Stomach smooth muscle (tissue), 2 donors: ENCODE measurements around the gene AARS2.
A peak's percentile ranks its signal among the peaks of the same experiment; 100 is the strongest.

ENCODE experiments used
- H3K27ac ChIP-seq: one replicate; pipeline ENCODE4 v1.7.0; 2013; ENCODE audit warnings: mild to moderate bottlenecking, low read length, inconsistent platforms
- H3K27me3 ChIP-seq, 2 donors: one replicate each; pipeline ENCODE4 v1.7.0; 2013; ENCODE audit warnings: low read length in 2 of 2; ENCODE audit not compliant: insufficient read depth in 2 of 2, control insufficient read depth in 1 of 2
- H3K36me3 ChIP-seq, 2 donors: one replicate each; pipeline ENCODE4 v1.7.0; 2013; ENCODE audit warnings: low read length in 2 of 2; ENCODE audit not compliant: control insufficient read depth in 2 of 2, insufficient read depth in 2 of 2
- H3K4me1 ChIP-seq: one replicate; pipeline ENCODE4 v1.7.0; 2013; ENCODE audit warnings: low read length; ENCODE audit not compliant: control insufficient read depth, insufficient read depth
- H3K4me3 ChIP-seq, 2 donors: one replicate each; pipeline ENCODE4 v1.7.0; 2013; ENCODE audit warnings: low read length in 2 of 2
- H3K9ac ChIP-seq, 2 donors: one replicate each; pipeline ENCODE4 v1.7.0; 2013; ENCODE audit warnings: low read length in 2 of 2, mild to moderate bottlenecking in 1 of 2
- H3K9me3 ChIP-seq, 2 donors: one replicate each; pipeline ENCODE4 v1.7.0; 2013; ENCODE audit warnings: low read length in 2 of 2; ENCODE audit not compliant: control insufficient read depth in 2 of 2
- donor health status: healthy.
- donor health status: Pancreatic carcinoma.

Gene AARS2

DNA sequence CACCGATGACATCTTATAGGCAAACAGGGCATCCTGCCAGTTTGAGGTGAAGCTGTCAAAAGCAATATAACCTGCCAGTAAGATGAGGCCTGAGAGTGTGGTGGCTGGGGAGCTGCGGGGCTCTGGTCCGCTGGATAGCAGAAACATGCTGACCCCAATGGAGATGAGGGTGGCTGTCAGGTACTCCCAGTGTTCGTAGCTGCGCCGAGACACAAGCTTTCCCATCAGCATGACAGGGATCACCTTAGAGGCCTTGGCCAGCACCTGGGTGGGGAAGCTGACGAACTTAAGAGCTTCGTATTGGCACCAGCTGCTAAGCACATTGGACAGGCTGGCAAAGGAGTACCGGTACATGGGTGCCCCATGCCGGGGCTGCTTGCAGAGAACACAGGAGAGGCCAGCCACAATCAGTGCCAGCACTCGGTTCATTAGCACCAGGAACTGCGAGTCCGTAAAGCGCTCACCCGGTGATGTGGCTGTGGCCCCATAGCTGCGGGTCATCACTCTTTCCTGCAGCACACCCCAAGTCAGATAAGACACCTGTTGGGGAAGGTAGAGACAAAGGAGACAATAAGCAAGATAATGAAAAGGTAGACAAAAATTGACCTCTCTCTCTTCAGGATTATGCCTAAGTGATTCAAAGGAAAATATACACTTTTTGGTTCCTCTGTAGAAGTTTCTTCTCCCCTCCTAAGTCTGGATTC lies 57.9 kb downstream of the AARS2 start:
- Histone ChIP-seq H3K9me3 (no peaks in the 10 kb centered on the region), H3K4me1 (peaks cover 20% of the 10 kb centered on the region), H3K27ac (no peak overlapping the region), H3K27me3 (no peaks in the 10 kb centered on the region), H3K36me3 (peaks cover 42 to 51% of the 10 kb centered on the region in 2 donors), H3K4me3 (no peak overlapping the region), H3K9ac (no peak overlapping the region)

DNA sequence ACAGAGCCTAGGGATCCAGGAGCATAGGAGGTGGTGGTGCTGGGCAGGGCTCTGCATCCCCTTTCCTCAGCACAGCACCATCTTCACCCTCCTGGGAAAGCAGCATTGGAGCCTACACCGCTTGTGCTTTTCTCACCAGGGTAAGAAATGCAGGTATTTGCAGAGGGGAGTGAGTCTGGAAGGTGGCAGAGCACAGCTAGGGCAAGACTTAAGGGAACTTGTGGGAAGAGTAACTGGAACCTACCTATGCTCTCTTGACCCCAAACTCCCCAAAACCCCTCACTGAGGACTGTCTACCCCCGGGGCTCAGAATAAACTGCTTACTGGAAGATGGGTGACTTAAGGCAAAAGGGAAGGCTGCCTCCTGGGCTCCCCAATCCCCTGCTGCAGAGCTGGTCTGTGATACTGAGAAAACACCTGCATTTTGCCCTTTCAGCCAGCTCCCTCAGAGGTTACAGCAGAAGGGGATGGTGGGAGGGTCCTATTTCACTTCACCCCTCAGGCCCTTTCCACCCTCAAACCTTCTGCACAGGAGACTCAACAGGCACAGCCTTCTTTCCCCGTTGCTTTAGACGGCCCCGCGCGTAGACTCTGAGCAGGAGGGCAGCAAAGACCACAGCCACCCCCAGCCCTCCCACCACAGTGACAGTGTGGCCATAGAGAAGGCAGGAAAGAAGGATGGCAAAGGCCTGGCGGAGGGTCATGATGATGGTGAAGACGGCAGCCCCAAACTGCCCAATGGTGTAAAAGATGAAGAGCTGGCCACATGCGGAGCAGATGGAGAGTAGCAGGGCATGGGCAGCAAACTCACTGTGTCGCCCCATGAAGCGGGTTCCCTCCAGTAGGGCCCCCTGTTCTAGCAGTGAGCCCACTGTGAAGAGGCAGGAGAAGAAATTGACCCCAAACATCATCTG lies 58.7 kb downstream of the AARS2 start:
- Histone ChIP-seq H3K27ac (no peak overlapping the region), H3K36me3 (peaks cover 50 to 55% of the 10 kb centered on the region in 2 donors), H3K27me3 (no peaks in the 10 kb centered on the region), H3K9me3 (no peaks in the 10 kb centered on the region), H3K9ac (no peak overlapping the region), H3K4me1 (peaks cover 25% of the 10 kb centered on the region), H3K4me3 (no peak overlapping the region)

DNA sequence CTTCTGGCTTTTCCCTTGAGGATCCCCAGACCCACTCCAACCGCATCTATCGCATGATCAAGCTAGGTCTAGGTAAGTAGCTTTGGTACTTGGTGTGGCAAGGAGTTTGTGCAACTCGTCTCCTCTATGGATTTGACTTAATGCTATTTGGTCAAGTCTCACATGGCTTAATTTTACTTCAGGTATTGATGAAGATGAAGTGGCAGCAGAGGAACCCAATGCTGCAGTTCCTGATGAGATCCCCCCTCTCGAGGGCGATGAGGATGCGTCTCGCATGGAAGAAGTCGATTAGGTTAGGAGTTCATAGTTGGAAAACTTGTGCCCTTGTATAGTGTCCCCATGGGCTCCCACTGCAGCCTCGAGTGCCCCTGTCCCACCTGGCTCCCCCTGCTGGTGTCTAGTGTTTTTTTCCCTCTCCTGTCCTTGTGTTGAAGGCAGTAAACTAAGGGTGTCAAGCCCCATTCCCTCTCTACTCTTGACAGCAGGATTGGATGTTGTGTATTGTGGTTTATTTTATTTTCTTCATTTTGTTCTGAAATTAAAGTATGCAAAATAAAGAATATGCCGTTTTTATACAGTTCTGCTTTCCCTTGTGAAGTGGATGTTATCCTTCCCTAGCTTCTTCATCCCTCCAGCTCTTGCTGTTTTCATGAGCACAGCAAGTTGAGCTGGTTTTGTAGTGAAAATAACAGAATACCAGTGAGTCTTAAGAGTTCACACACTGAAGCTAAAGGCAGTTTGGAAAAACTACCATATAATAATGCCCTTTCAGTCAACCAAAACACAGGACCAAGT lies 59.6 kb downstream of the AARS2 start:
- H3K4me3 ChIP-seq, result no peak overlapping the region
- peaks cover 34% of the 10 kb centered on the region for H3K4me1 ChIP-seq
- H3K27me3 ChIP-seq, result no peaks in the 10 kb centered on the region
- no peak overlapping the region for H3K9ac ChIP-seq
- H3K9me3 ChIP-seq, result no peaks in the 10 kb centered on the region
- H3K36me3 ChIP-seq, result peaks cover 59 to 63% of the 10 kb centered on the region in 2 donors
- H3K27ac ChIP-seq, result no peak overlapping the region

DNA sequence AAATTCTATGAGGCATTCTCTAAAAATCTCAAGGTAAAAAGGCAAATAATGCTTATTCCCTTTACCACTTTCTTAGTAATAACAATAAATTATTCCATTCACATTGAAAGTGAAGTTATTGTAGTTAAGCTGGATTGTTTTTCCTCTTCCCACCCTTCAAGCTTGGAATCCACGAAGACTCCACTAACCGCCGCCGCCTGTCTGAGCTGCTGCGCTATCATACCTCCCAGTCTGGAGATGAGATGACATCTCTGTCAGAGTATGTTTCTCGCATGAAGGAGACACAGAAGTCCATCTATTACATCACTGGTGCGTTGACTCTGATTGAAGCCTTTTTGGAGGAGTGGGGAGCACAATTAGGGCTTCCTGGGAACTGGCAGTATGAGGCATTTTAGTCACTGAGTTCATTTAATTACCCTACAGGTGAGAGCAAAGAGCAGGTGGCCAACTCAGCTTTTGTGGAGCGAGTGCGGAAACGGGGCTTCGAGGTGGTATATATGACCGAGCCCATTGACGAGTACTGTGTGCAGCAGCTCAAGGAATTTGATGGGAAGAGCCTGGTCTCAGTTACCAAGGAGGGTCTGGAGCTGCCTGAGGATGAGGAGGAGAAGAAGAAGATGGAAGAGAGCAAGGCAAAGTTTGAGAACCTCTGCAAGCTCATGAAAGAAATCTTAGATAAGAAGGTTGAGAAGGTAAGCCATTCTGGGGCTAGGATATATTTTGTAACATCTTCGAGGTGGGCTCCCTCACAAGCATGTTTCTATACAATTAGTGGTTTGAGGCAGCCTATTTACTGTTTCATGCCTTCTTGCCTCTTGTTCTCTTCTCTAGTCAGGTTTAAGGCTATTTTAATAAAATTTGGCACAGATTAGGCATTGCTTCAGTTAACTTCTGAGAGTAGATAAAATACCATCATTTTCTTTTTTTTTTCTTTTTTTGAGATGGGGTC lies 61.3 kb downstream of the AARS2 start:
- H3K27me3 ChIP-seq, result no peaks in the 10 kb centered on the region
- peaks cover 34% of the 10 kb centered on the region for H3K4me1 ChIP-seq
- H3K9me3 ChIP-seq, result no peaks in the 10 kb centered on the region
- no peak overlapping the region for H3K4me3 ChIP-seq
- H3K36me3 ChIP-seq, result peaks cover 59 to 63% of the 10 kb centered on the region in 2 donors
- no peak overlapping the region for H3K27ac ChIP-seq
- H3K9ac ChIP-seq, result no peak overlapping the region

DNA sequence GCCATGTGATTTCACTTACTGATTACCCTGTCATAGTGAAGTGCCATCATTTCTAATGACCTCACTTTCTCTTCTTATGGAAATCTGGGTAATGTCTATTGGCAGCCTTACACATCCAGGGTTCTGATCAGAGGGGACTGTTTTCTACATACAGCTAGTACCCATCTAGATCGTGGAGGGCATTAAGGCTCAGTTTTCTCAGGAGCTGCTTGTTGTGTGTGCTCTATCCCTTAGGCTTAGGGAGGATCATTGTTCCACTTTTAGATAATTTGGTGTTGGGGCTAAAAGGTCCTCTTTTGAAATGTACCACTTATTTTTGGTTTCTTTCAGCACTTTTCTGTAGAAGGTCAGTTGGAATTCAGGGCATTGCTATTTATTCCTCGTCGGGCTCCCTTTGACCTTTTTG lies 62.4 kb downstream of the AARS2 start:
- Histone ChIP-seq H3K4me3 (no peak overlapping the region), H3K9me3 (no peaks in the 10 kb centered on the region), H3K27ac (peak overlapping the region; percentile 6), H3K4me1 (peaks cover 30% of the 10 kb centered on the region), H3K36me3 (peaks cover 59 to 63% of the 10 kb centered on the region in 2 donors), H3K9ac (peak overlapping the region in 1 of 2 donors; percentile 13), H3K27me3 (no peaks in the 10 kb centered on the region)

DNA sequence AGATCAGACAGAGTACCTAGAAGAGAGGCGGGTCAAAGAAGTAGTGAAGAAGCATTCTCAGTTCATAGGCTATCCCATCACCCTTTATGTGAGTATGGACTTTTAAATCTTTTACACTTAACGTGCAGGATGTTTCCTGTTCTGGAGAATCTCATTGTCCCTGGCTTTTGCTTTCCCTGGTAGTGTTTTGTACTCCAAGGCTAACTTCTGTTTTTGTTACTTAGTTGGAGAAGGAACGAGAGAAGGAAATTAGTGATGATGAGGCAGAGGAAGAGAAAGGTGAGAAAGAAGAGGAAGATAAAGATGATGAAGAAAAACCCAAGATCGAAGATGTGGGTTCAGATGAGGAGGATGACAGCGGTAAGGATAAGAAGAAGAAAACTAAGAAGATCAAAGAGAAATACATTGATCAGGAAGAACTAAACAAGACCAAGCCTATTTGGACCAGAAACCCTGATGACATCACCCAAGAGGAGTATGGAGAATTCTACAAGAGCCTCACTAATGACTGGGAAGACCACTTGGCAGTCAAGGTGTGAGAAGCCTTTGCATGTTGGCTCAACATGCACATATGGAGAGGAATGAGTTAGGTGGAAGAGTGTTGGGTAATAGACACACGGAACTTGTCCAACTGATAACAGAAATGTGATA lies 63.0 kb downstream of the AARS2 start:
- Histone ChIP-seq H3K4me1 (peaks cover 34% of the 10 kb centered on the region), H3K9ac (no peak overlapping the region), H3K9me3 (no peaks in the 10 kb centered on the region), H3K27ac (peak overlapping the region; percentile 6), H3K36me3 (peaks cover 58 to 60% of the 10 kb centered on the region in 2 donors), H3K4me3 (no peak overlapping the region), H3K27me3 (no peaks in the 10 kb centered on the region)
